Endothelial cell of umbilical vein (primary cell): ENCODE measurements around the gene CHI3L2. TPM values are rescaled to one million over a fixed set of nuclear protein-coding genes. Genes with fewer than 3 reads are reported as not detected.
"Not testable (repeated sequence)": the region's sequence is repeated elsewhere in the genome, so short reads cannot be mapped to it uniquely, and the experiment has no call there.

Source experiments
- BruUV-seq: library from RNA; stranded (reverse); fragments of 400-500 nt; replicated peaks from 2 replicates; lab custom pipeline; 2021; lab: Mats Ljungman, UMichigan
- CTCF ChIA-PET: fragments of 300-600, 350-600 bp; sonication (Branson Sonifier 250); formaldehyde crosslinking; loops from one replicate; lab custom pipeline; 2021; ENCODE audit warnings: antibody characterized with exemption, inconsistent platforms; lab: Charles Lee
- POLR2A ChIA-PET: fragments of 300-600, 350-600 bp; sonication (Branson Sonifier 250); formaldehyde crosslinking; loops from one replicate; lab custom pipeline; 2021; ENCODE audit warnings: antibody characterized with exemption, inconsistent platforms; lab: Charles Lee
- DNase-seq: peaks from one replicate; pipeline ENCODE4 v3.0.0-alpha.2; 2011; ENCODE audit warnings: low read depth, low spot score
- FAIRE-seq: peaks from 2 replicates; lab custom pipeline; 2011; peaks lifted over from hg19 to GRCh38; lab: Jason Lieb, UNC
- H2AFZ ChIP-seq: 2 replicates; pipeline ENCODE4 v1.6.0; 2012; ENCODE audit warnings: low read depth, low read length, control low read depth, inconsistent platforms
- H3K27ac ChIP-seq: 2 replicates; pipeline ENCODE4 v1.5.1; 2011; ENCODE audit warnings: low read depth, mild to moderate bottlenecking, control low read depth, low read length, moderate library complexity; ENCODE audit not compliant: insufficient read depth
- H3K27me3 ChIP-seq, 2 experiments: 2 replicates each; pipeline versions ENCODE4 v1.6.0 to v1.6.1; 2011; ENCODE audit warnings: low read length in 2 of 2, mixed read lengths in 1 of 2; ENCODE audit not compliant: control insufficient read depth in 2 of 2, insufficient read depth in 2 of 2
- H3K36me3 ChIP-seq, 2 experiments: 2 replicates in 1 of 2; 3 replicates in 1 of 2; pipeline ENCODE4 v1.5.1; 2011; ENCODE audit warnings: low read length in 2 of 2, mild to moderate bottlenecking in 1 of 2, moderate library complexity in 1 of 2; ENCODE audit not compliant: control insufficient read depth in 2 of 2, insufficient read depth in 2 of 2; ENCODE audit errors: extremely low read depth in 1 of 2
- H3K4me1 ChIP-seq: 3 replicates; pipeline ENCODE4 v1.5.1; 2011; ENCODE audit warnings: mild to moderate bottlenecking, low read length; ENCODE audit not compliant: control insufficient read depth, insufficient read depth; ENCODE audit errors: extremely low read depth
- H3K4me2 ChIP-seq: 2 replicates; pipeline ENCODE4 v1.6.1; 2011; ENCODE audit warnings: low read length, control low read depth, mixed read lengths; ENCODE audit not compliant: insufficient read depth
- H3K4me3 ChIP-seq, 3 experiments: fragments of 200-600 bp in 1 of 3; sonication (generic), shearing (Covaris generic) in 1 of 3; replicated peaks in 1 of 3; 2 replicates each; pipeline ENCODE4 v1.5.1; 2011 to 2016; ENCODE audit warnings: control low read depth in 3 of 3, low read length in 3 of 3, mild to moderate bottlenecking in 2 of 3, inconsistent platforms in 1 of 3, low read depth in 1 of 3, moderate library complexity in 1 of 3; ENCODE audit not compliant: insufficient read depth in 1 of 3
- H3K79me2 ChIP-seq: 2 replicates; pipeline ENCODE4 v1.6.0; 2012; ENCODE audit warnings: low read length, inconsistent platforms; ENCODE audit not compliant: control insufficient read depth, insufficient read depth
- H3K9ac ChIP-seq: replicated peaks from 2 replicates; pipeline ENCODE3; 2011; ENCODE audit warnings: low read length, control low read depth; ENCODE audit not compliant: insufficient read depth; ENCODE audit errors: extremely low read depth
- H3K9me1 ChIP-seq: replicated peaks from 3 replicates; pipeline ENCODE4 v1.6.0; 2011; ENCODE audit warnings: mild to moderate bottlenecking, low read length; ENCODE audit not compliant: control insufficient read depth, insufficient read depth; ENCODE audit errors: extremely low read depth
- H3K9me3 ChIP-seq: replicated peaks from 2 replicates; pipeline ENCODE4 v1.5.1; 2012; ENCODE audit warnings: low read length, inconsistent platforms; ENCODE audit not compliant: control insufficient read depth, insufficient read depth
- H4K20me1 ChIP-seq: replicated peaks from 2 replicates; pipeline ENCODE3; 2011; ENCODE audit warnings: mild to moderate bottlenecking, low read length; ENCODE audit not compliant: control insufficient read depth, insufficient read depth; ENCODE audit errors: extremely low read depth
- FOS ChIP-seq: IDR thresholded peaks from 2 replicates; pipeline ENCODE4 v1.6.1; 2011; ENCODE audit warnings: mild to moderate bottlenecking, low read length, moderate library complexity, borderline replicate concordance; ENCODE audit not compliant: insufficient read depth
- MYC ChIP-seq: IDR thresholded peaks from one replicate; pipeline ENCODE4 v1.6.1; 2011; ENCODE audit warnings: mild to moderate bottlenecking, low read depth, low read length
- POLR2A ChIP-seq: IDR thresholded peaks from 2 replicates; pipeline ENCODE4 v1.6.1; 2012; ENCODE audit warnings: low read depth, mild to moderate bottlenecking, control low read depth, low read length
- POLR2AphosphoS5 ChIP-seq: IDR thresholded peaks from 2 replicates; pipeline ENCODE4 v1.6.1; 2012; ENCODE audit warnings: low read depth, mild to moderate bottlenecking, control low read depth, low read length, moderate library complexity; ENCODE audit not compliant: insufficient read depth
- dilution Hi-C: fragments of 300-500 bp; cut with MboI; formaldehyde crosslinking; loops from one replicate; pipeline ENCODE4 v1.15.0; 2019; ENCODE audit warnings: low sequenced_read_pairs; ENCODE audit not compliant: extremely low pct_ligation_motif_present
- intact Hi-C: fragments of 100-400 bp; cut with micrococcal nuclease; formaldehyde crosslinking; loops from one replicate; pipeline ENCODE4 v1.10.0; 2022
- polyA plus RNA-seq, 4 experiments: library from polyadenylated mRNA; depleted of rRNA in 3 of 4; stranded (reverse) in 3 of 4; unstranded in 1 of 4; fragments of >200 nt; gene quantifications; 2 replicates each; pipeline versions ENCODE4 v1.2.1 to v1.2.3, GENCODE V29; 2011 to 2012; ENCODE audit warnings: missing spikeins in 1 of 4
- total RNA-seq: library from RNA; stranded (reverse); gene quantifications from 2 replicates; pipeline ENCODE4 v1.2.3, GENCODE V29; 2021
- TF ChIP-seq, protein P1 (sequence below): IDR thresholded peaks from 2 replicates; pipeline ENCODE4 v1.6.1; 2011; ENCODE audit not compliant: insufficient read depth, insufficient read length

CHI3L2 gene
- total and polyA plus RNA-seq, 2 donors (not counting 3 experiments of a cell fraction or from before 2014, with no cell fraction given): not detected

DNA sequence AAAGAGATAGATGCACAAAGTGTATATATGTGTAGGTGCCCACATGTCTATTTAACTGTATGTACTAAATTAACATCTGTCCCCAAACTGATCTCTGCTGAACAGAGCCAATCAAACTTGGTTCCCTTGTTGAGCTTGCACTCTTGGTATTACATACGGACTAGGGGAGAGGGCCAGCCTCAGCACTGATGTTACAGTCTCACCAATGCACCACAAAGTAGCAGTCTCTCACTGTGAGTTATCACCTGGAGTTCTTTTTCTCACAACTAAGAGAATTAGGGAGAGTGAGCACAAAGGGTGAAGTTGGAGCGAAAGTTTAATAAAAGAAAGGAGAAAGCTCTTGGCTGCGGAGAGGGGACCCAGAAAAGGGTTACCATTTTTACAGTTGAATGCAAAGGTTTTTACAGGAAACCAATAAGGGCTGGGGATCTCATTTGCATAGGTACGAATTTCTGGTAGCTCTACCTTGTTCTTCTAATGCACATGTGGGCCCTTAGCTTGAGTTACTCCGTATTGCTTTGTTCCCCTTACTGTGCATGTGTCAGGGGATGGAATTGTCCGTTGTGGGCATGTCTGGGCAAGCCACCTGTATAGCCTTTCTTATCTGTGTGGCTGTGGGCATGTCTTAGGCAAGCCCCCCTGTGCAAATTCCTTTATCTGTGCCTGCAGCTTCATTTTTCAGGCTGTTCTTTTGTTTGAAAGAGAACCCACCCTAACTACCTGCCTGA, 13.3 kb upstream of the CHI3L2 start:
- Histone ChIP-seq H3K9me3 (no peaks in the 10 kb centered on the region), H3K36me3 (no peaks in the 10 kb centered on the region), H3K4me3 (no peak overlapping the region), H2AFZ (no peak overlapping the region), H3K27me3 (peaks cover 5% of the 10 kb centered on the region in 2 experiments), H4K20me1 (no peaks in the 10 kb centered on the region), H3K79me2 (no peaks in the 10 kb centered on the region), H3K4me1 (no peaks in the 10 kb centered on the region), H3K27ac (no peak overlapping the region), H3K9ac (no peak overlapping the region), H3K4me2 (no peak overlapping the region), H3K9me1 (no peaks in the 10 kb centered on the region)
- no peak for TF ChIP-seq POLR2AphosphoS5
- no peak for TF ChIP-seq FOS
- TF ChIP-seq, protein P1, sequence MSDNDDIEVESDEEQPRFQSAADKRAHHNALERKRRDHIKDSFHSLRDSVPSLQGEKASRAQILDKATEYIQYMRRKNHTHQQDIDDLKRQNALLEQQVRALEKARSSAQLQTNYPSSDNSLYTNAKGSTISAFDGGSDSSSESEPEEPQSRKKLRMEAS: no peak
- TSS peak; percentile 28 for BruUV-seq
- ChIA-PET CTCF (interaction anchor here (1.9 kb wide), 1 partner anchor 9 kb away, joined by 7 read pairs; no protein-coding TSS in a partner anchor), POLR2A (interaction anchor here (0.7 kb wide), 1 partner anchor 875 kb away, joined by 7 read pairs; the partner anchor contains the start of gene RBM15)
- DNase-seq (no peak), FAIRE-seq (no peak)
- intact Hi-C loops (no loop called here), dilution Hi-C loops (no loop called here)

DNA sequence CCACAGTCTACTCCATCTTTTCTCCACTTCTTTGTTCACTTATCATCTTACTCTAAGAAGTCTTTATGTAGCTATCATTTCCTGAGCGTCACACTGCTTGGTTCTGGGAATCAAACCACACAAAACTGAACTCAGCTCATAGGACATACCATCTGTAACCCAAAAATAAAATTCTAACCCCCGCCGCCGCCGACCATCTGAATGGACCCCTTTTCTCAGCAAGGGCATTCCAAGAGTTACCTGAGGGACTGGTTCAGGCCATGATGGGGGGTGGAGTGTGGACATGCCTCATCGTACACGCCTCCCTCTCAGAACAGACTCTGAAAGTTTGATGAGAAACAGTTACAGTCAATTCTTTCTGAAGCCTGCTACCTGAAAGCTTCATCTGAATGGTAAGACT, 12.6 kb upstream of the CHI3L2 start:
- Histone ChIP-seq H3K27ac (no peak overlapping the region), H3K36me3 (no peaks in the 10 kb centered on the region), H3K79me2 (no peaks in the 10 kb centered on the region), H3K27me3 (peaks cover 2 to 5% of the 10 kb centered on the region in 2 experiments), H3K4me2 (no peak overlapping the region), H3K4me1 (no peaks in the 10 kb centered on the region), H3K9me1 (no peaks in the 10 kb centered on the region), H3K4me3 (no peak overlapping the region), H3K9me3 (no peaks in the 10 kb centered on the region), H2AFZ (no peak overlapping the region), H3K9ac (no peak overlapping the region), H4K20me1 (no peaks in the 10 kb centered on the region)
- intact Hi-C loops (no loop called here), dilution Hi-C loops (no loop called here)
- FAIRE-seq (no peak), DNase-seq (no peak)
- ChIA-PET CTCF (interaction anchor here (1.6 to 1.9 kb wide), 2 partner anchors 8 to 185 kb away, joined by 6 to 7 read pairs; no protein-coding TSS in a partner anchor), POLR2A (interaction anchor here (0.7 kb wide), 1 partner anchor 875 kb away, joined by 7 read pairs; the partner anchor contains the start of gene RBM15)
- no TSS peak for BruUV-seq
- no peak for TF ChIP-seq POLR2AphosphoS5
- TF ChIP-seq POLR2A: no peak
- no peak for TF ChIP-seq MYC

DNA sequence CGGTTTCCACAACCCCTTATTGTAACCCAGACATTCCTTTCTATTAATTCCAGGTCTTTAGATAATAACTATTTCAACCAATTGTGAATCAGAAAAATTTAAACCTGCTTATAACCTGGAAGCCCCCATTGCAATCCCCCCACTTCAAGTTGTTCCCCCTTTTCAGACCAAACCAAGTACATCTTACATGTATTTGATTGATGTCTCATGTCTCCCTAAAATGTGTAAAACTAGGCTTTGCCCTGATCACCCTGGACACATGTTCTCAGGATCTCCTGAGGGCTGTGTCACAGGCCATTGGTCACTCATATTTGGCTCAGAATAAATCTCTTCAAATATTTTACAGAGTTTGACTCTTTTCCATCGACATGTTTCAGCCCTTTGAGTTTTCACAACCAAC, 12.2 kb upstream of the CHI3L2 start:
- H3K9ac ChIP-seq, H2AFZ ChIP-seq, H4K20me1 ChIP-seq, BruUV-seq, POLR2A ChIA-PET, dilution Hi-C loops, H3K4me2 ChIP-seq, intact Hi-C loops, H3K9me1 ChIP-seq, FAIRE-seq, H3K9me3 ChIP-seq, H3K79me2 ChIP-seq, H3K36me3 ChIP-seq, H3K27ac ChIP-seq, DNase-seq, H3K27me3 ChIP-seq, H3K4me1 ChIP-seq, H3K4me3 ChIP-seq: not testable (repeated sequence)
- CTCF ChIA-PET: interaction anchor here (1.6 to 1.9 kb wide), 2 partner anchors 8 to 185 kb away, joined by 6 to 7 read pairs; no protein-coding TSS in a partner anchor
